DMS 273 treated with DMSO at 0.1 percent for 48 hours (cell line): ENCODE measurements around the gene EIF1AD.
"Not testable (repeated sequence)": the region's sequence is repeated elsewhere in the genome, so short reads cannot be mapped to it uniquely, and the experiment has no call there.

Experiments
- DNase-seq: peaks from one replicate; lab custom pipeline; 2025; lab: John Stamatoyannopoulos, UW

Gene EIF1AD

DNA sequence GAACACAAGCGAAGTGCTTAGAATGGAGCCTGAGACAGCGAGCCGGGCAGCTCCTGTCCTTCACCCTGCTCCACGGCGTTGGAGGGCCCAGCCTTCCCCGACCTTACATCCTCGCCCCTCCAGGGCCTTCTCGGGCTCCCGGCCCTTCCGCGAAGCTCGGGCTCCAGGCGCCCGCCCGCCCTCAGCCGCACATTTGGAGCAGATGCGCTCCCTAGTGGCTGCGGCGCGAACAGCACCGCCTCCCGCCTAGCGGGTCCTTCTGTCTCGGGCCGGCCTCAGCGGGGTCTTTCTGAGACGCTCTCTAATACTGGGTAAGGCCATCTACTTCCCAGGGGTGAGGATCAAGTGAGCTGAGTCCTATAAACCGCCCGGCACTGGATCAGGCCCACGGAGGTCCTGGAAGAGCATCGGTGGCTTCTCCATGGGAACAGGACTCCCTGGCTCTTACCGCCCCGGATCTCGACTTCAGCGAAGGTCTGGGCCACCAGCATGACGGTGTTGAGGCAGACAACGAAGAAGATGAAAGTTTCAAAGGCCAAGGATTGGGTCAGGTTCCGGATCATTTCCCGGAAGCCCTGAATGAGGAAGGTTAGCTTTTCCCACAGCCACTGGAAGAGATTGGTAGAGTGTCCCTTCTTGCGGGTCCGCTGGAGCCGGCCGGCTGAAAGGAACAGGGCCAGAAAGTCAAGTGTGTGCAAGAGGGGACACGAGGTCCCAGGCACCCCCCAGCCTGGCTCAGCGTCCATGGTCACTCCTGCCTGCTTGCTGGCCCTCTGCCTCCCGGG lies 20.6 kb upstream of the EIF1AD start:
- no peak for DNase-seq

DNA sequence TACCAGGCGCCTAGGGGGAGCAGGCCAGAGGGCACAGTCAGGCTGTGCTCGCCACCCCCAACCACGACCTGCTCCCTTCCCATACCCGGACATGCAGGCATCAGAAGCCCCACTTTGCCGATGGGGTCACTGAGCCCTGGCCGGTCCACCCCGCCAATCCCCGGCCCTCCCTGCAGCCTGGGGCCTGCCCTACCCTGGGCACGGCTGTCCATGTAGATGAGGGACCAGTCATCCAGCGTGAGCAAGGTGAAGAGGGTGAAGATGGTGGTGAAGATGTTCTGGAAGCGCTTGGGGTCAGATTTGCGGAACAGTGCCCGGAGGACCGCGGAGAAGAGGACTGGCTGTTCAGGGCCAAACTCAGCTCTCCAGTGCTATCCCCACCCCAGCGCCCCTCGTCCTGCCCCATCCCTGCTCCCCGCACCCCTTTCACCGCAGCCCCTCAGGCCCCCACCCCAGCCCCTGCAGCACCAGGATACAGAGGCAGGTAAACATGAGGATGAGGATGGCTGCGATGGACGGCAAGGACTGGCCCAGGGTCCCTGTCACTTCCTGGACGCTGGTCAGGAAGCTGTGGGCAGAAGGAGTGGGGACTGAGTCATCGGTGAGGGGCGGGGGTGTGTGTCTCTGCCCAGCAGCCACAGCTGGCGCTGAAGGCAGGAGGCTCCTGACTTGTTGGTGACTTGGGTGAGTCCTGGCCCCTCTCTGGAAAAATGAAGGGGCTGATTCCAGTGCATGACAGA lies 18.8 kb upstream of the EIF1AD start:
- DNase-seq, result no peak

DNA sequence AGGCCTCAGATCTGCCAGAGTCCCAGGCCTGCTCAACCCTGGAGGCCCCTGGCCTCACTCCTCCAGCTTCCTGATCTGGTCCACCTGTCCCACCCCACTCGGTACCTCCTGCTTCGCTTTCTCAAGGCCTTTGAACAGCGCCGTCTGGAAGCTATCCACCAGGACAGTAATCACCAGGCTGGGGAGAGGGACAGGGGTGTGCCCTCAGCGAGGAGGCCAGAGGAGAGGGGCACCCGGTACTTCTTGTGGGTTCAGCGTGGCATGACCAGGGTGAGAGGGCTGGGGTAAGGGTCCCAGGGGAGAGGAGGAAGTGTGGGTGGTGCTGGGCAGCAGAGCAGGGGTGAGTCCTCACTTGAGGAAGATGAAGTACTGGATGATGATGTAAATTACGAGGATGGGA lies 18.3 kb upstream of the EIF1AD start:
- DNase-seq, result no peak

DNA sequence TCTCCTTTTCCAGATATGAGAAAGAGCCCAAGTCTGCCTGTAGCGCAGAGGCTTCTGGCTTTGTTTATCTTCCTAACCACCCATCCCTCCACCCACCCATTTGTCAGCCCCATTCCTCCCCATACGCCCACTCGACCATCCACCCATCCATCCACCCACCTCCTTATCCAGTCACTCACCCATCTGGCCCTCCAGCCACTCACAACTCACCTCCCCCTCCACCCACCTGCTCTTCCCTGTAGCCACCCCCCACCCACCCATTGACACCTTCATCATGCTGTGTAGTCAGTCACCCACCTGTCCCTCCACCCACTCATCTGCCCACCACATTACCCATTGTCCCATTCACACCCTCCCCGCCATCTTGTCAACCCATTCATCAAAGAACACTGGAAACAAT lies 15.4 kb upstream of the EIF1AD start:
- no peak for DNase-seq

DNA sequence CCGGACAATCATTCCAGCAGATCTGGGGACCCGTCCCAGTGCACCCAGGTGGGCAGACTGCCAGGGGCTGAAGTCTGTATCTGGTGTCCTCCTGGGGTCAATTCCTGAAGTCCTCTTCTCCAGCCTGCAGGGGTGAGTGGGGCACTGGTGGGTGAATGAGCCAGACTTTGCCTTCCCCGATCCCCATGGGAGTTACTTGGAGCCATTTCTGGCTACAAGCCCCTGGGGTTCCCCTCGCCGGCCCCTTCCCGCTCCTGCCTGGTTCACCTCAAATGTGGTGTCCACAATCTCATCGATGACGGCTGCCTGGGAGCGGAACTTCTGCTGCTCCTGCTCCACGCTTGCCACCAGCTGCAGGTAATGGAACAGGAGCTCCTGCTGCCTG lies 14.8 kb upstream of the EIF1AD start:
- DNase-seq, result no peak

DNA sequence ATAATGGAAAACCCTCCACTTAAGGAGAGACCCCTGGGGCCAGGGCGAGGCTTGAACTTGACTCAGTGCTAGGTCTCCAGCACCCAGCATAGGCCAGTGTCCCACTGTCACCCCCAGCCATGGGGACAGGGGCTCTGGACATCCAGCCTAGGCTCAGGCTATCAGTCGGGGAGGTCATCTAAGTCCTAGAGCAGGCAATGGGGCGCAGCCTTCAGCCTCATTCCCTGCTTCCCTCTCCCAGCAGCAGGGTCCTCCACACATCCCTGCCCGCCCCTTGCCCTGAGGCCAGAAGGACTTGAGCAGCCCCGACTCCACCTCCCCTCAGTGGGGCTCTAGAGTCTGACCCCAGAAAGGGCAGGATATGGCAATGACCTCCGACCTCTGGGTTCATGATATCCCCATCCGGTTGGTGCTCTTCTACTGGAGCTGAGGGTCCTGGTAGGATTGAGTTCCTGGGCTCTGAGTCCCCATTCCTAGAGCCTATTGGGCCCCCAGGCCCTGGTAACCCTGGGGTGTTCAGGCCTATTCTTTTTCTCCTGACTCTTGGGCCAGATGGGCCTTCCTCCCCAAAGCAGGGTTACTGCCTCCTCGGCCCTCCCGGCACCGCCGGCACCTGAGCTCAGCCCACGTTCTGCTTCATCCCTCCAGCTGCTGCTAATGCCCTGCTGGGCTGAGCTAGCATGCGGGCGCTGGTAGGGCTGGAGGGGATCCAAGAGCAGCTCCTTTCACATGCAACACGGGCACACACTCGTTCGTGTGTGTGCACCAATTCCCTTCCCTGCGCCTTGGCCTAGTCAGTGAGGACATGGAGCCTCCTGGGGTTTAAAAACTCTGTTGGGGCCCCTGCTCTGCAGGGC lies 14.2 kb upstream of the EIF1AD start:
- DNase-seq, result peak; percentile 73

DNA sequence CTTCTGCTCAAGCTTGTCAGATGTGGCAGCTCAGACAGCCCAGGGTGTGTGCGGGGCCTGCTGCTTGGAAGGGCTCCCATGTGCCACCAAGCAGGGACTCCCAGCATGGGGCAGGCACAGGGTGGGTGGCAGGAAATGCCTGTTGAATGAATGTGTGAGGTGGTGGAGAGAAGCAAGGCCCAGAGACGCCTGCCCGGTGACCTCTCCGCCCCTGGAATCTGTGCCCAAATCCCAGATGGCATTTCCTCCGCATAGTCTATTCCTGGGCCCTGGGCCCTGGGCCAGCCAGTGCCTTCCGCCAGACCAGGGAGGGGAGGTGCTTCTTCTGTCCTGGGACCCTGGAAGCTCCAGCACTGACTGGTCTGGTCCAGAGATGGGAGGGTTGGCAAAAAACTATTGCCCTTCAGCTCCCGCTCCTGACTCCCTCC lies 13.5 kb upstream of the EIF1AD start:
- no peak for DNase-seq

DNA sequence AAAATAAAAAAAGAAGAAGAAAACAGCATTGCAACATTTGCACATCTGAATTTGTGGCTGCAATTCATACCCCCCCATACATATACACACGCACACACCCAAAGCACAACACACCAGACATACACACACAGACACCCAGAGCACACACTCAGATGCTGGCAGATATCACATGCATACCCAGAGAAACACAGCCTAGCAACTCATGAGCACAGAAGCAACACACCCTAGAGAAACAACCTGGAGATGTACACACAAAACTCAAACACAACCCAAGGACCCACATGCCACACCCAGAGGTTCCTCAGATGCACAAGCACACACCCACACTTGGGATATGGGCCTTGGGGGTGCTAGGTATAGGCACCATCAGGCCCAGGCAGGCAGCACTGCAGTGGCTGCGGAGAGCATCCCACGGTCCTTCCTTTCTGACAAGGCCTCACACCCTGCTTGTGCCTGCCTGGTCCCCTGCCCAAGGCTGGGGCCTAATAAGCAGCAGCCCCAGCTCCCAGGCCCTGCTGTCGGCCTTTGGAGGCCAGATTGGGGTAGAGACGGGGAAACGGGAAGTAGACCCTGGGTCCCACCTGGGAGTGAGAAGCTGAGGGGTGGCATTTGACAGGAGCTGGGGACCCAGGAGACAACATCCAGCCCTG lies 13.0 kb upstream of the EIF1AD start:
- no peak for DNase-seq

DNA sequence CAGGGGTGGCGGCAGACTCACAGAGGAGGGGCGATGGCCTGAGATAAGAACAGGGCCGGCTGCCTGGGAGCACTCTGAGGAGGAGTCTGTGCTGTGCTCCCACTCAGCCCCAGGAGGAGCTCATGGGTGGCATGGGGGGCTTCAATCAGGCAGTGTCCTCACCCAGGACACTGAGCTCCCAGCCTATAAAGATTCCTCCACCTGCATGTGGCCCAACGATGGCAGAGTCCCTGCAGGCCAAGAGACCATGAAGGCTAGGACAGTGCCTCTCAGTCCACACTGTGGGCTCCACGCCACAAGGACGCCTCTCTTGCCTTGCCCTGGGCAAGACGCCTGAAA lies 11.8 kb upstream of the EIF1AD start:
- DNase-seq, result no peak

DNA sequence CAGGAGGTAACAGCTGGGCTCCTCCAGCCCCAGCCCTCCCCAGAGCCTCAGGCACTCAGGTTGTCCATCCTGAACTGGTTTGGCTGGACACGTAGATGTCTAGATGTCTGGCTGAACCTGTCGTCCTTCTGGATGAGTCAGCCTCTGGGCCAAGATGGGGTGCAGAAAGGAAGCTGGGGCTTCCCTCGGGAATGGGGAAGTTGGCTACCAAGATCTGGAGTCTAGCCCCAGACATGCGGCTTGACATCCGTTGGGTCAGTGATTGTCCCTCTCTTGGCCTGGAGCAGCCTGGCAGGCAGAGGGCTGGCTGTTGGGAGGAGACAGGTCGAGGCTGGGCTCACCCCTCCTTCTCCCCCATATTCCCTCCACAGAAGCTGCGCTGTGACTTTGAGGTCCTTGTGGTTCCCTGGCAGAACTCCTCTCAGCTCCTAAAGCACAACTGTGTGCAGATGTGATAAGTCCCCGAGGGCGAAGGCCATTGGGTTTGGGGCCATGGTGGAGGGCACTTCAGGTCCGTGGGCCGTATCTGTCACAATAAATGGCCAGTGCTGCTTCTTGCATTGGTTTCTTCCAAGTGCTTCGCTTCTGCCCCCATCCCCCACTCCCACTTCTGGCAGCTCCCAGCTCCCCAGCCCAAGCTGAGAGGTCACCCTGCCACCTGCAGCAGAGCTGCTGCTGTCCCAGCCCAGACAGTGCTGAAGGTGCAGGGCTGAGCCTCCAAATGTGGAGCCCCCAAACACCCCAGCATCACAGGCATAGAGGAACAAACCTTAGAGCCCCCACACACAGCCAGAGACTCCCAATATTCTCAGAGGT lies 11.2 kb upstream of the EIF1AD start:
- no peak for DNase-seq

DNA sequence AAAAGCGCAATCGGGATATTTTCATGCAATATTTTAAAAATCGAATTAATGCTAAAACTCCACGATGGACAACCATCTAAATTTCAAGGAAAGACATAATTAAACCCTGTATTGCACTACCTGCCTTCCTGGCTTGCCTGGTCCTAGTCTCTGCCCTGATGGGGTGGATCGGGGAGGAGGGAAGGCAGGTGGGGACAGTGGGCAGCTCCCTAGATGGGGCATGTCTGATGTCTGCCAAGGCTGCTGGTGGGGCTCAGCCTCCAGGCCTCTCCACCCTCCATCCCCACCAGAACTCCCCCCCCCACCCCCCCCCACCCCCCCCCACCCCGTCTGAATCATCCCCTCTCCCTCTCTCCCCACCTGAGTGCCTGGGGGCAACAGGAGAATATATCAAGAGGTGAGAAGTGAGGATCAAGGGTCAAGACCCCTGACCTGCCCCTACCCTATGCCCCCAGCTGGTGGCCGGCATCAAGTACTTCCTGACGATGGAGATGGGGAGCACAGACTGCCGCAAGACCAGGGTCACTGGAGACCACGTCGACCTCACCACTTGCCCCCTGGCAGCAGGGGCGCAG lies 10.5 kb upstream of the EIF1AD start:
- no peak for DNase-seq

DNA sequence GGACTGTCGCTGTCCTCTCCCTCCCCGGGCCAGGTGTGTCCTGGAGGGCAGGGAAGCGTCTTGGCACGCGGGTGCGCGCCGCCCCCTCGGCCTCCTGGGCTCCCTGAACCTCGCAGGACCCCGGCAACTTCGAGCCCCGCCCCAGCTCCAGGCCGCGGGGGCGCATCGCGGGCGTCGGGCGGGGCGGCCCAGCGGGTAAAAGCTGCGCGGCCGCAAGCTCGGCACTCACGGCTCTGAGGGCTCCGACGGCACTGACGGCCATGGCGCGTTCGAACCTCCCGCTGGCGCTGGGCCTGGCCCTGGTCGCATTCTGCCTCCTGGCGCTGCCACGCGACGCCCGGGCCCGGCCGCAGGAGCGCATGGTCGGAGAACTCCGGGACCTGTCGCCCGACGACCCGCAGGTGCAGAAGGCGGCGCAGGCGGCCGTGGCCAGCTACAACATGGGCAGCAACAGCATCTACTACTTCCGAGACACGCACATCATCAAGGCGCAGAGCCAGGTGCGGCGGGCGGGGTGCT lies 9.9 kb upstream of the EIF1AD start, which contains the start of gene CST6:
Gene CST6 (plus strand): TSS at position 224 of the 519 bp plus-strand sequence. CDS start 37 bp downstream, at position 261.
- DNase-seq, result no peak

DNA sequence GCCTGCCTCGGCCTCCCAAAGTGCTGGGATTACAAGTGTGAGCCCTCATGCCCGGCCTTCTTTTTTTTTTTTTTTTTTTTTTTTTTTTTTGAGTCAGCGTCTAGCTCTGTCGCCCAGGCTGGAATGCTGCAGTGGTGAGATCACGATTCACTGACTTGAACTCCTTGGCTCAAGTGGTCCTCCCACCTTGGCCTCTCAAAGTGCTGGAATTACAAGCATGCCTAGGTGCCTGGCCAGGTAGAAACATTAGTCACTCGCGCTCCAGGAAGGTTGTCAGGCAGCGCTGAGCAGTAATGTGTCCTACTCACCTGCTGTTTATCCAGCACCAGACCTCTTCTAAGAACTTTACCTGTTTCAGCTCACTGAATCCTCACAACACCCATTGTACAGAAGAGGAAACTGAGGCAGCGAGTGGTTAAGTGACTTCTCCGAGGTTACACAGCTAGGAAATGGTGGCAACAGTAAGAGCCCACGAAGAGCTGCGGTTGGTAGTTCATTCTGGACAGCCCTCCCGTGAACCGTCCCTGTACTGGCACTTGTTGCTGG lies 9.4 kb upstream of the EIF1AD start:
- DNase-seq, result no peak

DNA sequence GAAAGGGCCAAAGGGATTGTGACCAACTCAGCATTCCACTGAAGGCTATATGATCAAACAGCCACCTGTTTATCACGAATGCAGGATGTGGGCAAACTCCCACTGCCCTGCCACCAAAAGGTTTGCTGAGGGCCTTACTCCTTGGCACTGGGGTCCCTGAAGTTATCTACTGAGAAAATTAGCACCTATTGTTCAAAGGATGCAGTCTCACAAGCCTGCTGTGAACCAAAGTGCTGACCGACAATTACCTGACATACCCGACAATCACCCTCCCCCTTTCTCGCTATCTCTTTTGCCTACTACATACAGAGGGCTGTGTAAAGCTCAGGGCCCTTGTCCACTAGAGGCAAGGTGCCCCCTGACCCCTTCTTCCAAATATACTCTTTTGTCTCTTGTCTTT lies 8.1 kb upstream of the EIF1AD start:
- not testable (repeated sequence) for DNase-seq

DNA sequence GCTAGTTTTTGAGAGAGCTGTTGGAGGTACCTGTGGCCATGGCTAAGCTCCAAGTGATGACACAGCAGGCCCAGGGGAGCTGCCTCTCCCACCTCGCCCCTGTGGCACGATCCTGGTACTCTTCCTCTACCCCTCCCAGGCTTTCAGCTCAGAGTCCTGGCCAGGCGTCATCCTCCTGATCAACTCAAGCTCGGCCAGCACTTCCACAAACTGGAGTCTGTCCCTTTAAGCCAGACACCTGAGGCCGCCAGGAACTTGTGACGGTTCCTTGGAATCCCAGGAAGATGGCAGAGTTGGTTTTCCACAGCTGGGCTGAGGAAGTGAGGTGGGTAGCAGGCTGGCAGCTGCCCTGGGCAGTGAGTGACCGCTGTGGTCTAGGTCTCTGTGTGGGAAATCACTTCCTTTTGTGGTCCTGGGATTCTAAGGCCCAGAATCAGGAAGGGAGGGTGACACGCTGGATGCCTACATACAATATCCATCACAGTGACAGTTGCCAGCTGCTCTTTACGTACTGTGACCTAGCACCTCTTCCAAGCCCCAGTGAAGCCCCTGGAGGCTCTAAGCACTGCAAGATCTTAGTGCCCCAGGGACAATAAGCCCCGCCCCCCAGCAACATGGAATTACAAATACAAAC lies 6.6 kb upstream of the EIF1AD start:
- DNase-seq, result no peak

DNA sequence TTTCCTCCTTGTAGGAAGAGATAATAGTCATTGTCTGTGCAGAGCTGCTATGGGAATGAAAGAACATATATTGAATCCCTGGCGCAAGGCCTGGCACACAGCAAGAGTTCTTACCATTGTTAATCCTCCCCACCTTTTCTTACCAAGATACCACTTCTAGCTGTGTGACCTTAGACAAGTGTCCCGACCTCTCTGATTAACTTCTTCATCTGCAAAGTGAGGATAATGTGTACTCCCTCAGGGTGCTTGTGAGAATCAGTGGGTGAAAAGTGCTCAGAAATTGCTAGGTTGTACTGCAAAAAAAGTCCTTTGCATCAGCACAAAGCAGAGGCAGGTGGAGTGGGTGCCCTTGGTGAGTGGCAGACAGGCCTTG lies 6.1 kb upstream of the EIF1AD start:
- DNase-seq, result no peak

DNA sequence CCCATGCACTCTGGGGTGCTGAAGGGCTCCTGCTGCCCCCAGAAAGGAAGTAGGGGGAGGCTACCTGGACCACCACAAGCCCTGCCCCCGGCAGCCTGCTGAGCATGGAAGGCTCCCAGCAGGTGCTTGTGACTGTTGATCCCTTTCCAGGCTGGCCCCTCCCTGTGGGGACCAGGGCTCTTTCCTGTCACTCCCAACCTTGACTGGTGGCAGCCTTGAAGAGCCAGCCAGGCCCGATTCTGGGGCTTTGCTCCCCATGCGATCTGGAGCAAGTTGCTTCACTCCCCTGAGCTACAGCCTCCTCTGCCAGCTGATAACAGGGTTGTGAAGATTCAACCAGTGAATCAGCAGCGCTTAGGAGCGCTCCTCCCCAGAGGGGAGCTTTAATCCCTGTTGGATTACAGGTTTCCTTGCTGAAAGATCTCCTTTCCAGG lies 5.3 kb upstream of the EIF1AD start:
- DNase-seq, result no peak

DNA sequence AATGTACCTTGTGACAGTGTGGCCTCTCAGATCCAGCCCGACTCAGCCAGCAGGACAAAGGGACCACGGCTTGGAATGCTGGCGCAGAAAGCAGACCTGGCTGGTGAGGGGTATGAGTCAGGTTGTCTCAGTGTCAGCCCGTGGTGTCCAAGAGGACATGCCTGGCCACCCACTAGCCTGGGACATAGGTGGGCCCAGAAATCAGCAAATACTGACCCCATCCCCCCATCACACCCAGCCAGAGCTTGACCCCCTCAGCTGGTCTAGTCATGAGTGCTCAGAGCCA lies 4.9 kb upstream of the EIF1AD start:
- DNase-seq, result no peak

DNA sequence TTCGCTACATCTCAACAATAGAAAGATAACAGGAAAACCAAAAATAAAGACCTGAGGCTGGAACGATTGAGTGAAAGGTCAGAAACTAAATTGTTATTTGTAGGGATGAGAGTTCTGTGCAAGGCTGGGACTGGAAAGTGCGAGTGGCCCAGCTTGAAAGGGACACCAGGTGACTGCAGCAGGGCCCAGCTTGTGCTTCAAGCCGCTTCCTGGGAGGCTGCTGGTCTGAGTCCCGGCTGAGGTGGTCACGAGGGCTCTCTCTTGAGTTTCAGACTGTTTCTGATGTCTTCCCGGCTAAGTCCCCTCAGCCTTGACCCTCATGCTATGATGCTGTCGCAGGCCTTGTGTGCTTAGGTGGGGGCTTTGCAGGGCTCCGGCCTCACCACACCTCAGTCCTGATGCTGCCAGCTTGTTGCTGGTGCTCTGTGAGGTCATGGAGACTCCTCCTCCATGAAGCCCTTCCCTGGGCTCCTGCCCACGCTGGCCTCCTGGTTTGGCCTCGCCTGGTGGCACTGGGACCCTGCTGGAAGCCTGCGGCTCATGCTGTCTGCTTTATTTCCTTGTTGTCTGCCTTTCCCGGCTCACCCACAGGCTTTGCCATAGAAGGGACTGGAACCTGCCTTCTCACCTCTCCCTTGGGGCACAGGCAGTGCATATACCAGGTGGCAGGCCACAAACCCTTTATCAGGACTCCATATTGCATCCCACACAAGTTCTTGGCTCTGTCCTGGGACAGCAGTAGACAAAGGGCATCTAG lies 4.4 kb upstream of the EIF1AD start:
- DNase-seq, result no peak
